ENCODE measurements around the gene CYP4X1. TPM values are rescaled to one million over a fixed set of nuclear protein-coding genes. Genes with fewer than 3 reads are reported as not detected.

The CYP4X1 gene
- total RNA-seq, 1 experiment from 2014 or later, result 0.44 TPM

DNA sequence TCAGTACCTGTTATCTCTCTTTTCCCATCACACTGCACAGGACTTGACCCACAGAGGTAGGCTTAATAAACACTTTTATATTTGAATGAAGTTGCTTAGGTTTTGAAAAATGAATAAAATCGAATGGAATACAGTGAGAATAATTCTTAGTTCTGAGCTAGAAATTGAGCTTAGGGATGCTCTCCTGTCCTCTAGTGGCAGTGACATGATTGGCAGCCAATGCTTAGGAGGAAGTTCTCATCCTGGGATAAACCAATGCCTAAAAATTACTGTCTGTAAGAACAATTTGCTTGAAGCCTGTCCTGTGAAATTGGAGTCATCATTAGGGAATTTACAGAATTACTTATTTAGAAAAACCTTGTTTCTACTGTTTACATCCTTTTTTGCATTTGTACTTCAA is 21.3 kb upstream of the CYP4X1 start:
- no peaks in the 10 kb centered on the region for H4K20me1 ChIP-seq (ENCODE audit: control insufficient read depth, insufficient read depth, insufficient read length)
- H4K91ac ChIP-seq (ENCODE audit: insufficient read length, low read depth, low read length), result no peak overlapping the region
- H3K27ac ChIP-seq (ENCODE audit: insufficient read length, low read depth, low read length), result no peak overlapping the region
- H3K9me3 ChIP-seq (ENCODE audit: control insufficient read depth, low read depth, low read length), result no peaks in the 10 kb centered on the region
- WGBS (ENCODE audit: extremely low coverage, insufficient read length, low lambda C conversion rate), result no CpG with 5 or more reads among the region's 1 CpG
- no peak overlapping the region for H3K14ac ChIP-seq (ENCODE audit: insufficient read depth, low read length)
- H2BK12ac ChIP-seq (ENCODE audit: insufficient read length, low read depth, low read length), result no peak overlapping the region
- H2BK20ac ChIP-seq (ENCODE audit: low read depth, low read length, poor library complexity, severe bottlenecking), result no peak overlapping the region
- no peaks in the 10 kb centered on the region for H3K27me3 ChIP-seq (ENCODE audit: insufficient read depth, low read length)
- H4K5ac ChIP-seq (ENCODE audit: insufficient read length, low read depth, low read length), result no peak overlapping the region
- no peaks in the 10 kb centered on the region for H3K79me1 ChIP-seq (ENCODE audit: insufficient read depth, low read depth, low read length, poor library complexity, severe bottlenecking)
- no peak overlapping the region for H3K23ac ChIP-seq (ENCODE audit: insufficient read length, low read depth, low read length)
- H3K79me2 ChIP-seq (ENCODE audit: insufficient read depth, low read length), result no peaks in the 10 kb centered on the region; the same call in 1 of the 2 replicates
- no peak overlapping the region for H2AFZ ChIP-seq (ENCODE audit: low read length)
- H2BK120ac ChIP-seq (ENCODE audit: low read depth, low read length, poor library complexity, severe bottlenecking), result no peak overlapping the region
- peaks cover 8% of the 10 kb centered on the region for H3K27me3 Mint-ChIP-seq (ENCODE audit: low read depth)
- H3K4me2 ChIP-seq (ENCODE audit: insufficient read depth, insufficient read length, low read length), result no peak overlapping the region
- TF ChIP-seq, protein P1, sequence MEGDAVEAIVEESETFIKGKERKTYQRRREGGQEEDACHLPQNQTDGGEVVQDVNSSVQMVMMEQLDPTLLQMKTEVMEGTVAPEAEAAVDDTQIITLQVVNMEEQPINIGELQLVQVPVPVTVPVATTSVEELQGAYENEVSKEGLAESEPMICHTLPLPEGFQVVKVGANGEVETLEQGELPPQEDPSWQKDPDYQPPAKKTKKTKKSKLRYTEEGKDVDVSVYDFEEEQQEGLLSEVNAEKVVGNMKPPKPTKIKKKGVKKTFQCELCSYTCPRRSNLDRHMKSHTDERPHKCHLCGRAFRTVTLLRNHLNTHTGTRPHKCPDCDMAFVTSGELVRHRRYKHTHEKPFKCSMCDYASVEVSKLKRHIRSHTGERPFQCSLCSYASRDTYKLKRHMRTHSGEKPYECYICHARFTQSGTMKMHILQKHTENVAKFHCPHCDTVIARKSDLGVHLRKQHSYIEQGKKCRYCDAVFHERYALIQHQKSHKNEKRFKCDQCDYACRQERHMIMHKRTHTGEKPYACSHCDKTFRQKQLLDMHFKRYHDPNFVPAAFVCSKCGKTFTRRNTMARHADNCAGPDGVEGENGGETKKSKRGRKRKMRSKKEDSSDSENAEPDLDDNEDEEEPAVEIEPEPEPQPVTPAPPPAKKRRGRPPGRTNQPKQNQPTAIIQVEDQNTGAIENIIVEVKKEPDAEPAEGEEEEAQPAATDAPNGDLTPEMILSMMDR (conservative IDR thresholded peaks at IDR 0.05), result peak; percentile 66
- no peak overlapping the region for H3K18ac ChIP-seq (ENCODE audit: insufficient read length, low read depth, low read length)
- peaks cover 12 to 15% of the 10 kb centered on the region in 2 experiments for H3K9me3 Mint-ChIP-seq
- H3K9ac ChIP-seq (ENCODE audit: extremely low read depth, insufficient read length, low read length), result no peak overlapping the region
- peaks cover 14 to 23% of the 10 kb centered on the region in 2 experiments for H3K4me1 Mint-ChIP-seq
- H3K56ac ChIP-seq (ENCODE audit: insufficient read length, low read depth, low read length), result no peak overlapping the region
- no peak overlapping the region for H3K27ac Mint-ChIP-seq
- no peaks in the 10 kb centered on the region for H3K23me2 ChIP-seq (ENCODE audit: insufficient read length, low read depth, low read length, poor library complexity, severe bottlenecking)
- H3K36me3 Mint-ChIP-seq (ENCODE audit: insufficient read depth in 1 of 3, low read depth in 3 of 3), result peaks cover 7 to 14% (median 10%) of the 10 kb centered on the region in 3 experiments; a peak in 6 of 7 replicates
- no peak for DNase-seq
- no peak overlapping the region for H2BK15ac ChIP-seq (ENCODE audit: low read depth, low read length)
- H2BK5ac ChIP-seq (ENCODE audit: insufficient read length, low read length), result no peak overlapping the region
- H3K4me3 Mint-ChIP-seq, result no peak overlapping the region
- no peak overlapping the region for H4K8ac ChIP-seq (replicated peaks; ENCODE audit: insufficient read length, low read depth, low read length)
- no peaks in the 10 kb centered on the region; the same call in 1 of the 2 replicates for H3K4me1 ChIP-seq (ENCODE audit: insufficient read depth, low read length)
- no peak overlapping the region for H2AK5ac ChIP-seq (ENCODE audit: insufficient read length, low read length)
- H3K4ac ChIP-seq (ENCODE audit: low read depth, low read length), result no peak overlapping the region
- H3T11ph ChIP-seq (ENCODE audit: low read length), result no peak overlapping the region
